Bronchial epithelial cell (primary cell): Measurements from ENCODE around the gene TUFT1. TPM values are rescaled to one million over a fixed set of nuclear protein-coding genes. Genes with fewer than 3 reads are reported as not detected.

Experiments
- DNase-seq: peaks from one replicate; pipeline ENCODE4 v3.0.0-alpha.2; 2010; ENCODE audit warnings: low read depth
- FAIRE-seq: peaks from 2 replicates; lab custom pipeline; 2011; peaks lifted over from hg19 to GRCh38; lab: Jason Lieb, UNC
- H3K27me3 ChIP-seq: 2 replicates; pipeline ENCODE4 v1.5.1; 2011; ENCODE audit warnings: low read length; ENCODE audit not compliant: control insufficient read depth, insufficient read depth
- H3K36me3 ChIP-seq: 2 replicates; pipeline ENCODE4 v1.5.1; 2011; ENCODE audit warnings: low read length; ENCODE audit not compliant: control insufficient read depth, insufficient read depth
- H3K4me3 ChIP-seq: 2 replicates; pipeline ENCODE4 v1.5.1; 2011; ENCODE audit warnings: mild to moderate bottlenecking, low read depth, low read length, control low read depth
- total RNA-seq: library from RNA; depleted of rRNA; stranded (reverse); fragments of >200 nt; gene quantifications from 2 replicates; pipeline ENCODE4 v1.2.1, GENCODE V29; 2014
- TF ChIP-seq, protein P1 (sequence below): IDR thresholded peaks from 2 replicates; pipeline ENCODE4 v1.5.1; 2011; ENCODE audit warnings: mild to moderate bottlenecking, moderate library complexity, low read length, control low read depth, inconsistent platforms; ENCODE audit not compliant: insufficient read depth, severe bottlenecking

The TUFT1 gene
- total RNA-seq, 1 donor from 2014 or later = 25.0 TPM

- peak overlapping the region; percentile 80 for H3K4me3 ChIP-seq
- H3K27me3 ChIP-seq = no peaks in the 10 kb centered on the region
- DNase-seq = peak; percentile 99
- peak; percentile 75 for FAIRE-seq
- no peaks in the 10 kb centered on the region for H3K36me3 ChIP-seq
- TF ChIP-seq, protein P1, sequence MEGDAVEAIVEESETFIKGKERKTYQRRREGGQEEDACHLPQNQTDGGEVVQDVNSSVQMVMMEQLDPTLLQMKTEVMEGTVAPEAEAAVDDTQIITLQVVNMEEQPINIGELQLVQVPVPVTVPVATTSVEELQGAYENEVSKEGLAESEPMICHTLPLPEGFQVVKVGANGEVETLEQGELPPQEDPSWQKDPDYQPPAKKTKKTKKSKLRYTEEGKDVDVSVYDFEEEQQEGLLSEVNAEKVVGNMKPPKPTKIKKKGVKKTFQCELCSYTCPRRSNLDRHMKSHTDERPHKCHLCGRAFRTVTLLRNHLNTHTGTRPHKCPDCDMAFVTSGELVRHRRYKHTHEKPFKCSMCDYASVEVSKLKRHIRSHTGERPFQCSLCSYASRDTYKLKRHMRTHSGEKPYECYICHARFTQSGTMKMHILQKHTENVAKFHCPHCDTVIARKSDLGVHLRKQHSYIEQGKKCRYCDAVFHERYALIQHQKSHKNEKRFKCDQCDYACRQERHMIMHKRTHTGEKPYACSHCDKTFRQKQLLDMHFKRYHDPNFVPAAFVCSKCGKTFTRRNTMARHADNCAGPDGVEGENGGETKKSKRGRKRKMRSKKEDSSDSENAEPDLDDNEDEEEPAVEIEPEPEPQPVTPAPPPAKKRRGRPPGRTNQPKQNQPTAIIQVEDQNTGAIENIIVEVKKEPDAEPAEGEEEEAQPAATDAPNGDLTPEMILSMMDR = no peak
Observed at GRCh38 chr1:151539321-151540020, 638 bp upstream of the TUFT1 start.

GRCh38 chr1:151540982-151541377 is 871 bp downstream of the TUFT1 start:
- TF ChIP-seq, protein P1 = no peak
- DNase-seq (no peak), FAIRE-seq (no peak)

GRCh38 chr1:151541752-151542151 is 1.6 kb downstream of the TUFT1 start:
- TF ChIP-seq, protein P1 = no peak
- FAIRE-seq (no peak), DNase-seq (no peak)
- H3K4me3 ChIP-seq = peak overlapping the region; percentile 80
- H3K27me3 ChIP-seq = no peaks in the 10 kb centered on the region
- H3K36me3 ChIP-seq = peaks cover 1% of the 10 kb centered on the region

More at GRCh38 chr1:151540982-151541377, 871 bp downstream of the TUFT1 start:
- H3K36me3 ChIP-seq = peaks cover 1% of the 10 kb centered on the region
- H3K27me3 ChIP-seq = no peaks in the 10 kb centered on the region
- H3K4me3 ChIP-seq = peak overlapping the region; percentile 80

DNA sequence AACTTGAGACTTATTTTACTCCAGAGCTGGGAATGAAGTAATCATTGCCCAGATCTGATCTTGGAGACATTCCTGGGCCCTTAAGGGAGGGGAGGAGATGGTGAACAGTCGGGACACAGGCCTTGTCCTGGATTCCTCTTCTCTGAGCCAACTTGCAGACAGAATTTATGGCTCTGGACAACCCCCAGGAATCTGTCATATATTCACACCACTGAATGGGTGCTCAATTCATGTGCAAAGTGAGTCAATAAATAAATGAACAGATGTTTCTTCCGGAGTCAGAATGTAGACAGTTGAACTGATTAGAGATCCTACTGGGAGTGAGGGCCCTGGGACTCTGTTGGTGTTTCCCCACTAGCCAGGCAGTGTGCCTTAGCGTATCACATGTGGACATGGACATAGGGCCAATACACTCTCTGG is 2.6 kb downstream of the TUFT1 start:
- DNase-seq (peak; percentile 54), FAIRE-seq (no peak)
- H3K4me3 ChIP-seq = no peak overlapping the region
- no peaks in the 10 kb centered on the region for H3K27me3 ChIP-seq
- TF ChIP-seq, protein P1 = no peak
- H3K36me3 ChIP-seq = peaks cover 1% of the 10 kb centered on the region

- Histone ChIP-seq H3K27me3 (no peaks in the 10 kb centered on the region), H3K36me3 (peaks cover 7% of the 10 kb centered on the region), H3K4me3 (no peak overlapping the region)
- DNase-seq (no peak), FAIRE-seq (no peak)
- TF ChIP-seq, protein P1 = no peak
Observed at GRCh38 chr1:151545542-151545941, 5.4 kb downstream of the TUFT1 start.
